Colon (tissue), 2 donors: ENCODE data around the gene POT1.

ENCODE experiments used
- FAIRE-seq: peaks from 2 replicates; lab custom pipeline; 2012; peaks lifted over from hg19 to GRCh38; lab: Jason Lieb, UNC
- donor health status: control.
- donor health status: control.

Gene POT1

DNA sequence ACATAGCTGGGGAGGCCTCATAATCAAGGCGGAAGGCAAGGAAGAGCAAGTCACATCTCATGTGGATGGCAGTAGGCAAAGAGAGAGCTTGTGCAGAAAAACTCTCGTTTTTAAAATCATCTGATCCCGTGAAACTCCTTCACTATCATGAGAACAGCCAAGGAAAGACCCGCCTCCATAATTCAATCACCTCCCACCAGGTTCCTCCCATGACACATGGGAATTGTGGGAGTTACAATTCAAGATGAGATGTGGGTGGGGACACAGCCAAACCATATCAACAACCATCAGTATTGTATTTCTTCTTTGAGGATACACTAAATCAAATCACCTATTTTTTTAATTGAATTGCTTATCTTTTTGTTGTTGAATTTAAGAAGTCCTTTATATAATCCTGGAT, 16.7 kb downstream of the POT1 start:
- FAIRE-seq: no peak

GRCh38 chr7:124909808-124910207, 19.8 kb downstream of the POT1 start:
- no peak for FAIRE-seq

GRCh38 chr7:124908259-124908658, 21.4 kb downstream of the POT1 start:
- no peak for FAIRE-seq

- no peak for FAIRE-seq
These were observed 22.1 kb downstream of the POT1 start for GRCh38 chr7:124907490-124907889.

DNA sequence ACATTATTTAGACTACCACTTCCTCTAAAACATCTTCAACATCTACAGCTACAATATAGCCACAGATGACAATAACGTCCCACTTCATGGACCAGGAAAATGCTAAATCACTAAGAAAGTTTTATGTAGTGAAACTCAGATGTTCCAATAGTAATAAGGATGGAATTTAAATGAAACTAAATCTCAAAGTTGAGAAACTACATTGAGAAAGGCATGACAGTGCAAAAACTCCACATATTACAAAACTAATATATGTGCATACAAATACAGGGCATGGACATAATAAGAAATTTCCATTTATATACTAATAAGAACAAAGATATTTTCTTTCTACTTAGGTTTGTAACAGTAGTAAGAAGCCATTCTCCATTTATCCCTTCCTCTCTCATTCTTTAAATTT, 31.1 kb downstream of the POT1 start:
- FAIRE-seq: no peak

GRCh38 chr7:124896001-124896400, 33.6 kb downstream of the POT1 start:
- no peak for FAIRE-seq

DNA sequence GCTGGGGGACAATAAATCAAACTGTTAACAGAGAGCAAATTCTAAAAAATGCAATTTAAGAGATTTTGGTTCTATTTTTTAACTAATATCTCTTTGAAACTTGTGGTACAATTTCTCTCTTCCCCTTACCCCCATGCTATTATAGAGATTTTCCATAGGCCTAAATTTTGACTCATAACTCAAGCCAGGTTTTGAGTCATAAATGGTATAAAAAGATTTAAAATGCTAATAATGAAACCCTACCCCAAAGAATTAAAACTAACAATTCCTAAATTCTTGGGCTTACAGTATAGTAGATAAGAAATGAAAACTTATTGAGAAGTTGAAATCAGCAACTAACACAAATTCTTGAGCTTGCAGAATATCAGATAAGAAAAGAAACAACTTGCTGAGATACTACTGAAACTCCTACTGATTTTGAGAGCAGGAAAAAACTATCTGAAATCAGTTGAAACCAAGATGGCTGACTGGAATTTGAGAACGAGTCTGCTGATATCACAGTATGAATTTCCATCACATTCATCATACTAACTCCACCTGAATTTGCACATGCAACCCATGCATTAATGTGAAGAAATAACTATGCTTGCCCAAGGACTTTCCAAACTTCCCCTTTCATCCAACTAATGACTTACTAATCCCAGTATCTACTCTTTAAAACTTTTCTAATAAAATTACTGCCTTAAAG, 36.3 kb downstream of the POT1 start:
- FAIRE-seq: no peak

DNA sequence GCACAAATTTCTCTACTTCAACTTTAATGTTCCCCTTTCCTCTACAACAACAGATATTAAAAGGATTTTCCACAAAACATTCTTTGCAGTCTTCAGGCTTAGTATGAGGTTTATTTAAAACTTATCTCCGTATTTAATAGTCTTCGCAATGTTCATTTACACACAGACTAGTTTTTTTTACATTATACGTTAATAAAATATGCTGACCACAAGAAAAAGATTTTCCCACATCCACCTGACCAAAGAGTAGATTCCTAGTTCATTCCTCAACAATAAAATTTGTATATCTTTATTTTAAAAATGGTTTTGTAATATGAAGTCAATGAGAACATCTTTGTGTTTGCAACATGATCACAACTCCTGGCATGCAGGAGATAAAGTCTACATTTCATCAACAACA, 42.4 kb downstream of the POT1 start:
- no peak for FAIRE-seq

DNA sequence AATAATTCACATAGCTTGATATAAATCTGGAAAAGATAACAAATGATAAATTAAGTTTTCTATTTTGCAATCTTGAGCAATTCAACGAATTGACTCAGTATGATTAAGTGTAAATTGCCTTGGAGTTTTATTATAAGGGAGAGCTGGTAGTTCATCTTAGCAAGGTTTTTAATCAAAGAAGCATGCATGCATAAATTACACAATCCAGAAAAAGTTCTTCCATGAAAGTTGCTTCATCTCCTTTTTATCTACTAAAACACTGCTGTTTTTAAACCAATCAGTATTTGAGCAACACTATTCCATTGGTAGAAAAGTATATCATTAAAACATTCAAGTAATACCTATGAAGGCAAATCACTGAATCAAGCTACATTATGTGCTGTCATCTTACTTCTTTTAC, 47.6 kb downstream of the POT1 start:
- no peak for FAIRE-seq

GRCh38 chr7:124879771-124880170, 49.9 kb downstream of the POT1 start:
- FAIRE-seq: no peak

DNA sequence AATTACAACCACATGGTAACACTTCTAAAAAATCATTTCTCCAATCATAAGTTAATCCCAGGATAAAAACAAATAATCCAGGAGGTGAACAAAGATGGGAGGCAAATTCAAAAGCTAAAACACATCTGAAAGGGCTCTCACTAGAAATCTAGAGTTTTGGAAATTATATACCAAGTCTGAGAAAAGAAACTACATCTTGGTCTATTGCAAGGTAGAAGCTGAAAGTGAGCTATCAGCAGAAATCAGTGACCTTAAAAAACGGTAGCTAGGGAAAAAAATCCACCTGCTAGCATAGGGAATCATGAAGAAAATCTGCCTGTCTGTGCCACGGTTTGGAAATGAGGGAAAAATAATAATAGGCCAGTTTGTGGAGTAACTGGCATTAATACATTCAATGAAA, 50.5 kb downstream of the POT1 start:
- FAIRE-seq: no peak

DNA sequence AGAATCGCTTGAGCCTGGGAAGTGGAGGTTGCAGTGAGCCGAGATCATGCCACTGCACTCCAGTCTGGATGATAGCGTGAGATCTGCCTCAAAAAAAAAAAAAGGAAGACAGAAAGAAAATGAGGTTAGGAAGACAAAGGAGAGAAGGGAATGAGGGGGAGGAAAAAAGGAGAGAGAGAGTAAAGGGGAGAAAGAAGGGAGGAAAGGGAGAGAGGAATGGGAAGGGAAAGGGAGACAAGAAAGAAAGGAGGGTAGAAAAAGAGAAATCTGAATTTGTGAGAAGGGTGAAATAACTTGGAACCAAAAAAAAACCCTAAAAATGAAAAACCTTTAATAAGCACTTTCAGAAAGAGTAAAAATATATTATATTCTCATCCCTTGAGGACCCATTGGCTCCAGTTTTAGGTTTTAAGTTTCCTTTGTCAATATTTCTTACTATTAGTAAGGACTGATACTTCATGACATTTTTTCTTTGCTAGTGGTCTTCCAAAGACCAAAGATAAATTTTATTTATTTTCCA, 54.9 kb downstream of the POT1 start:
- no peak for FAIRE-seq

- FAIRE-seq: no peak
These were observed 71.9 kb downstream of the POT1 start for GRCh38 chr7:124857672-124858235.

- FAIRE-seq: no peak
These were observed 73.2 kb downstream of the POT1 start for GRCh38 chr7:124856299-124856888.

DNA sequence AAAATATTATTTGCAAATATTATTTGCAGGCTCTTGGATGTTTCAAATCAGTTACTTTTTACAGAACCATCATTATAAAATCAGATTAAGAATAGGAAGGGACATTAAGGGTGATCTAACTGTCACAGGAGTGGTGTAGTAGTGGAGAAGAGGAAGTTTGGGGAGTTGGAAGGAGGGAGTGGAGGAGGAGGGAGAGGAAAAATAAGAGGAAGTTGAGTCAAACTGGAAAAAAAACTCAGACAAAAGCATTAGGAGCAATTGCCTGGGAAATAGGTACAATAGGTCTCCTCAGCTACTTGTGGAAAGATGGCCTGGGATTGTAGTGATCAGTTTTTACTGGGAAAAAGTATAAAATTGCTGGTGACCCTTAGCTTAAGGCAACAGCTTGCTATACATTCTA, 86.3 kb downstream of the POT1 start:
- no peak for FAIRE-seq

- peak; percentile 14 for FAIRE-seq
These were observed 89.2 kb downstream of the POT1 start for GRCh38 chr7:124840435-124840834.

GRCh38 chr7:124839687-124840086, 89.9 kb downstream of the POT1 start:
- FAIRE-seq: no peak

- no peak for FAIRE-seq
These were observed 93.5 kb downstream of the POT1 start for GRCh38 chr7:124836173-124836572.

- FAIRE-seq: no peak
These were observed 110.8 kb downstream of the POT1 start for GRCh38 chr7:124818807-124819206.

DNA sequence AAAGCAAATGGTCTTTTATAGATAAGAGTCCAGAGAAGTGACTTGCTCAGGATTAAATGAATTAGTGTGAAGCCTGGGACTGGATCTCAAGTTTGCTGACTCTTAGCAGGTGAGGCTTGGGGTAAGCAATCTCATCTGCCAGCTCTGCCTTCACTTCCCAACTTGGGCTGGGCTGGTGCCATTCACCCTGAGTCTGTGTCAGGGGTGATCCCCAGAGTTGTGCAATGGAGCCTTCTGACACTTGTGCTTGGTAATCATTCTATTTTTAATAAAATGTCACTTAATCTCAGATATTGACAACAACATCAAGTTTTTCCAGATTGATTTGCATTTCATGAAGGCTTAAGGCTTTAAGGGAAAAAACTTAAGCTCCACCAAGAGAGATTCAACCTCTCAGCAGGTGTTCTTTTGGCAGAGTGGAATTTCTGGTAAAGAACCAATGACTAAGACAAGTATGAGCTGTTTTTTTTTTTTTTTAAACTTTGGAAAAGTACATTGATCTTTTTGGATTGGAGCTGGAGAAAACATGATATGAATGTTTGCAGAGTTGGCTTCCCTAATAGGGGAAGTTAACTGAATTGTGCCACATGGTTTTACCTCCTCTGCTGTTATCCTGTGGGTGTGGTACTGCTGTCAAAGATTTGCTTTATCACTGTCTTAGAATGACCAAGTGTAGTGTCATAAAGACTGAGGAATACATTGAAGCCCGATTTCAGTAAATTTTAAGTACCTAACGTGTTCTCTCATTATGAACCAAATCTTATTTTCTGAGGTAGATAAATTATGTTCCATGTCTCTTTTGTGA, 115.4 kb downstream of the POT1 start:
- FAIRE-seq: no peak

GRCh38 chr7:124812764-124813163, 116.9 kb downstream of the POT1 start:
- no peak for FAIRE-seq

DNA sequence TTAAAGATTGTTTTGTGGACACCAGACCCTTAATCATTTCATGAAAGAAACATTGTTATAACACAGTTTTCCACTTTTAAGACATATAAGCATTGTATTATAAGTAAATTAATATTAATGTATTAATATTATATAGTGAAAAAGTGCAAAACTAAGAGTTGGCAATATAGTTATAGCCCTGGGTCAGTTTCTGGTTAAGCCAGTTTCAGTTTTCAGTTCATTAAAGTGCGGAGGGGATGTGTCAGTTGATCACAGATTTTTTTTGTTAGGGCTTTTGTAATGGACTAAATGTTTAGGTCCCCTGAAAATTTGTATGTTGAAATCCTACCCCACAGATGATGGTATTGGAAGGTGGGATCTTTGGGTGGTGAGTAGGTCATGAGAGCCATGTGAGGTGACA, 118.3 kb downstream of the POT1 start:
- no peak for FAIRE-seq

GRCh38 chr7:124810605-124811004, 119.0 kb downstream of the POT1 start:
- no peak for FAIRE-seq
